ENCODE measurements around the gene RPTOR. TPM values are rescaled to one million over a fixed set of nuclear protein-coding genes. Genes with fewer than 3 reads are reported as not detected.
A peak's percentile ranks its signal among the peaks of the same experiment; 100 is the strongest.

RPTOR gene
- total and polyA plus RNA-seq, 2 donors (not counting 1 experiment from before 2014, with no cell fraction given): 6.7 to 22.8 TPM

DNA sequence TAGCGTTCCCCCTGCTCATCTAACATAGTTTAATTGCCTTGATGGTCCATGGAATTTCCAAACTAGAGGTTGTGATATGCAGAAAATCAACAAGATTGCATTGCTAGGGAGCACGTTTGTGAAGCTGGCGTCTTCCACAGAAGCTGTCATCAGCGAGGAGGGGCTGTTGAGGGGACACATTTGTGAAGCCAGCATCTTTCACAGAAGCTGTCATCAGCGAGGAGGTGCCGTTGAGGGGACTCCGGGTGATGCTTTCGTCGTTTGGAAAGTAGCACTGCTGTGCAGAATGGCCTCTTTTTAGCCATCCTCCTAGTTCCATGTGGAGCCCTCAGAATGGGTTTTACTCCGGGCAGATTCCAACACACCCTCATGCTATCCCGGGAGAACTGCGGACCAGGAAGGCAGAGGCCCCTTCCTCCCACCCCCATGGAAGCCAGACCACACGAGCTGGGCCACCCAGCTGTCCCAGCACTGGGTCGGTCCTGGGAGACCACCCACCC is 327.4 kb downstream of the RPTOR start:
- H3K27me3 ChIP-seq (ENCODE audit: control insufficient read depth, insufficient read depth, low read length): no peaks in the 10 kb centered on the region
- H3K79me2 ChIP-seq (ENCODE audit: control insufficient read depth, insufficient read depth, low read length): no peaks in the 10 kb centered on the region
- H4K20me1 ChIP-seq (ENCODE audit: control insufficient read depth, extremely low read depth, insufficient read depth, low read length): no peaks in the 10 kb centered on the region
- DNase-seq (ENCODE audit: low read depth in 2 of 2): no peak
- H3K9me3 ChIP-seq (ENCODE audit: control insufficient read depth, insufficient read depth, low read depth, low read length): no peaks in the 10 kb centered on the region
- peaks cover 2% of the 10 kb centered on the region for H3K36me3 ChIP-seq (ENCODE audit: control insufficient read depth, insufficient read depth, low read length)
- no peaks in the 10 kb centered on the region for H3K4me1 ChIP-seq (ENCODE audit: control insufficient read depth, extremely low read depth, insufficient read depth, low read length)
- TF ChIP-seq EZH2 (IDR thresholded peaks at IDR 0.05; ENCODE audit: low read length, missing control alignments): no peak
- TF ChIP-seq, protein P1, sequence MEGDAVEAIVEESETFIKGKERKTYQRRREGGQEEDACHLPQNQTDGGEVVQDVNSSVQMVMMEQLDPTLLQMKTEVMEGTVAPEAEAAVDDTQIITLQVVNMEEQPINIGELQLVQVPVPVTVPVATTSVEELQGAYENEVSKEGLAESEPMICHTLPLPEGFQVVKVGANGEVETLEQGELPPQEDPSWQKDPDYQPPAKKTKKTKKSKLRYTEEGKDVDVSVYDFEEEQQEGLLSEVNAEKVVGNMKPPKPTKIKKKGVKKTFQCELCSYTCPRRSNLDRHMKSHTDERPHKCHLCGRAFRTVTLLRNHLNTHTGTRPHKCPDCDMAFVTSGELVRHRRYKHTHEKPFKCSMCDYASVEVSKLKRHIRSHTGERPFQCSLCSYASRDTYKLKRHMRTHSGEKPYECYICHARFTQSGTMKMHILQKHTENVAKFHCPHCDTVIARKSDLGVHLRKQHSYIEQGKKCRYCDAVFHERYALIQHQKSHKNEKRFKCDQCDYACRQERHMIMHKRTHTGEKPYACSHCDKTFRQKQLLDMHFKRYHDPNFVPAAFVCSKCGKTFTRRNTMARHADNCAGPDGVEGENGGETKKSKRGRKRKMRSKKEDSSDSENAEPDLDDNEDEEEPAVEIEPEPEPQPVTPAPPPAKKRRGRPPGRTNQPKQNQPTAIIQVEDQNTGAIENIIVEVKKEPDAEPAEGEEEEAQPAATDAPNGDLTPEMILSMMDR (conservative IDR thresholded peaks at IDR 0.05 in 1 of 2, IDR thresholded peaks at IDR 0.05 in 1 of 2; ENCODE audit: low read depth in 1 of 2, low read length in 2 of 2): no peak
- no peak overlapping the region for H3K4me2 ChIP-seq (ENCODE audit: extremely low read depth, insufficient read depth, low read length)
- no peak overlapping the region for H3K9ac ChIP-seq (ENCODE audit: insufficient read depth, low read length)
- H2AFZ ChIP-seq (ENCODE audit: low read length): no peak overlapping the region
- H3K4me3 ChIP-seq (replicated peaks in 1 of 4; ENCODE audit: control extremely low read depth in 1 of 4, insufficient read depth in 1 of 4, low read depth in 3 of 4, low read length in 4 of 4): no peak overlapping the region
- no peak overlapping the region for H3K27ac ChIP-seq (ENCODE audit: insufficient read depth, low read length)

- Histone ChIP-seq H3K4me2 (ENCODE audit: extremely low read depth, insufficient read depth, low read length) (no peak overlapping the region), H4K20me1 (ENCODE audit: control insufficient read depth, extremely low read depth, insufficient read depth, low read length) (no peaks in the 10 kb centered on the region), H3K4me3 (replicated peaks in 1 of 4; ENCODE audit: control extremely low read depth in 1 of 4, insufficient read depth in 1 of 4, low read depth in 3 of 4, low read length in 4 of 4) (no peak overlapping the region), H3K9me3 (ENCODE audit: control insufficient read depth, insufficient read depth, low read depth, low read length) (no peaks in the 10 kb centered on the region), H3K79me2 (ENCODE audit: control insufficient read depth, insufficient read depth, low read length) (no peaks in the 10 kb centered on the region), H2AFZ (ENCODE audit: low read length) (no peak overlapping the region), H3K4me1 (ENCODE audit: control insufficient read depth, extremely low read depth, insufficient read depth, low read length) (no peaks in the 10 kb centered on the region), H3K9ac (ENCODE audit: insufficient read depth, low read length) (no peak overlapping the region), H3K27ac (ENCODE audit: insufficient read depth, low read length) (no peak overlapping the region), H3K36me3 (ENCODE audit: control insufficient read depth, insufficient read depth, low read length) (peaks cover 2% of the 10 kb centered on the region), H3K27me3 (ENCODE audit: control insufficient read depth, insufficient read depth, low read length) (no peaks in the 10 kb centered on the region)
- DNase-seq (ENCODE audit: low read depth in 2 of 2): no peak
- TF ChIP-seq, protein P1 (conservative IDR thresholded peaks at IDR 0.05 in 1 of 2, IDR thresholded peaks at IDR 0.05 in 1 of 2; ENCODE audit: low read depth in 1 of 2, low read length in 2 of 2): no peak
- TF ChIP-seq EZH2 (IDR thresholded peaks at IDR 0.05; ENCODE audit: low read length, missing control alignments): no peak
Measured at GRCh38 chr17:80872501-80873306, 328.1 kb downstream of the RPTOR start.

DNA sequence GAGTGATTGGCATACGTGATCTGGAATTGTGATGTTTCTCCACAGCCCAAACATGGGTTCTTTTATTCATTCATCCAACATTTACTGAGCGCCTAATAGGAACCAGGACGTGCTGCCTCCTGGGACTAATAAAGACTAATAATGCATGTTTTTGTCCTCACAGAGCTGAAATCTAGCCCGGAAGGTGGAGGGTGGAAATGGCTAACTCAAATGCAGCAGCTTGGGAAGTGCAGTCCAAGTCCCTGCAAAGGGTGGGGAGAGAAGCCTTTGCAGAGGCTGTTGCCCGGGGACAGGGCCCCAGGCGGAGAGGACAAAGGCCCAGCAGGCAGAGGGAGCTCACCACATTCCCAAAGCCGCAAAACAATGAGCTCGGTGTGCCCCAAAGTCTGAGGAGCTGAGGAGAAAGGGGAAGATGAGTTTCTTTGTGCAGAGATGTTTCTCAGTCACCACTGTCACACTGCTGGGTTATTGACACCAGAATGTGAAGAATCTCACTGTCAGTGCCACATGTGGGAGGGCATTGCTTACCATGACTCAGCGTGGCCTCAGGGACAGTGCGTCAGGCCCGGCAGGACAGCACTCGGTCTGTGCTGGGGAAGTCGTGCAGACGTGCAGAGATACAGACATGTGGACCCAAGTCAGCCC is 328.8 kb downstream of the RPTOR start:
- Histone ChIP-seq H3K9me3 (ENCODE audit: control insufficient read depth, insufficient read depth, low read depth, low read length) (no peaks in the 10 kb centered on the region), H3K36me3 (ENCODE audit: control insufficient read depth, insufficient read depth, low read length) (peaks cover 2% of the 10 kb centered on the region), H3K27ac (ENCODE audit: insufficient read depth, low read length) (no peak overlapping the region), H3K27me3 (ENCODE audit: control insufficient read depth, insufficient read depth, low read length) (no peaks in the 10 kb centered on the region), H4K20me1 (ENCODE audit: control insufficient read depth, extremely low read depth, insufficient read depth, low read length) (no peaks in the 10 kb centered on the region), H3K4me1 (ENCODE audit: control insufficient read depth, extremely low read depth, insufficient read depth, low read length) (no peaks in the 10 kb centered on the region), H3K79me2 (ENCODE audit: control insufficient read depth, insufficient read depth, low read length) (no peaks in the 10 kb centered on the region), H2AFZ (ENCODE audit: low read length) (no peak overlapping the region), H3K9ac (ENCODE audit: insufficient read depth, low read length) (no peak overlapping the region), H3K4me2 (ENCODE audit: extremely low read depth, insufficient read depth, low read length) (no peak overlapping the region), H3K4me3 (replicated peaks in 1 of 4; ENCODE audit: control extremely low read depth in 1 of 4, insufficient read depth in 1 of 4, low read depth in 3 of 4, low read length in 4 of 4) (no peak overlapping the region)
- DNase-seq (ENCODE audit: low read depth in 2 of 2): peak in 1 of 2 donors; percentile 33
- TF ChIP-seq, protein P1 (conservative IDR thresholded peaks at IDR 0.05 in 1 of 2, IDR thresholded peaks at IDR 0.05 in 1 of 2; ENCODE audit: low read depth in 1 of 2, low read length in 2 of 2): no peak
- TF ChIP-seq EZH2 (IDR thresholded peaks at IDR 0.05; ENCODE audit: low read length, missing control alignments): no peak
